Activated naive CD4-positive, alpha-beta T cell treated with anti-CD3 and anti-CD28 coated beads, Interleukin-2, amount 50 U/mL, for 24 hours (primary cell): ENCODE data around the gene KMT2D.

ENCODE experiments used
- H3K27ac Mint-ChIP-seq: one replicate; pipeline ENCODE4 v1.8.0; 2021; ENCODE audit warnings: mild to moderate bottlenecking, mixed read lengths
- H3K27me3 Mint-ChIP-seq: one replicate; pipeline ENCODE4 v1.8.0; 2021; ENCODE audit warnings: mixed read lengths
- H3K36me3 Mint-ChIP-seq: one replicate; pipeline ENCODE4 v1.8.0; 2021; ENCODE audit warnings: mixed read lengths
- H3K4me1 Mint-ChIP-seq: one replicate; pipeline ENCODE4 v1.8.0; 2021; ENCODE audit warnings: mixed read lengths
- H3K4me3 Mint-ChIP-seq: one replicate; pipeline ENCODE4 v1.8.0; 2021; ENCODE audit warnings: mild to moderate bottlenecking, mixed read lengths
- H3K9me3 Mint-ChIP-seq: one replicate; pipeline ENCODE4 v1.8.0; 2021; ENCODE audit warnings: mixed read lengths

KMT2D gene

DNA sequence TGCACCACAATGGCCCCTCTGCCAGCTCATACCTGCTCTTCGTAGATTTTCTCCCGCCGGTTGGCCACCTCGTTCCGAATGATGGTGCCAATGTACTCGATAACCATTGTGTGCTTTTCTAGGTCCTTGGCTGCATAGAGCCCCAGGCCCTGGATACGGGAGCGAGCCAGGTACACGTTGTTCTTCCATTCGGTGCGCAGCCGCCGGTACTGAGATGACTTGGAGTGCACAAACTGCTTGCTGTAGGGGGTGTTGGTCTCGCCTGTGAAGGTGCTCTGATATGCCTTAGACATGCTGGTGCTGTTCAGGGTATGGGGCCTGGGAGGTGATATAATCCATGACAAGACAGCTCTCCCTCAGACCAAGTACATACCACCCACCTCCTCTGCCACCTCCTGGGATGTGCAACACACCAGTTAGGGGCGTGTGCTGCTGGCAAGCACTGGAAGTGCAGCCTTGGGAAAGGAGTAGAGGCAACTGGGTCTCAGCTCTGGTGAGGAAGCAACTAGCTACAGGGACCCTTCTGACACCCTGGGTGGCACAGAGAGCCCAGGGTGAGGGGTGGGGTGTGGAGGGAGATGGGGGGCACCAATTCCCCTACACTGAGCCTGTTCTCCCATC lies 37.9 kb downstream of the KMT2D start:
- peaks cover 11% of the 10 kb centered on the region for H3K36me3 Mint-ChIP-seq
- H3K27ac Mint-ChIP-seq, result no peak overlapping the region

GRCh38 chr12:49021292-49021915 lies 39.2 kb downstream of the KMT2D start:
- Mint-ChIP-seq H3K4me3 (no peak overlapping the region), H3K4me1 (peaks cover 28% of the 10 kb centered on the region), H3K27ac (no peak overlapping the region), H3K36me3 (peaks cover 16% of the 10 kb centered on the region), H3K9me3 (no peaks in the 10 kb centered on the region), H3K27me3 (no peaks in the 10 kb centered on the region)

More for the DNA sequence above, 37.9 kb downstream of the KMT2D start:
- no peak overlapping the region for H3K4me3 Mint-ChIP-seq
- H3K9me3 Mint-ChIP-seq, result no peaks in the 10 kb centered on the region
- H3K4me1 Mint-ChIP-seq, result peaks cover 15% of the 10 kb centered on the region
- H3K27me3 Mint-ChIP-seq, result no peaks in the 10 kb centered on the region

- no peaks in the 10 kb centered on the region for H3K27me3 Mint-ChIP-seq
- H3K4me1 Mint-ChIP-seq, result peaks cover 36% of the 10 kb centered on the region
- no peak overlapping the region for H3K27ac Mint-ChIP-seq
- H3K36me3 Mint-ChIP-seq, result peaks cover 18% of the 10 kb centered on the region
- H3K9me3 Mint-ChIP-seq, result no peaks in the 10 kb centered on the region
- no peak overlapping the region for H3K4me3 Mint-ChIP-seq
Measured at GRCh38 chr12:49020441-49020840, 40.2 kb downstream of the KMT2D start.

DNA sequence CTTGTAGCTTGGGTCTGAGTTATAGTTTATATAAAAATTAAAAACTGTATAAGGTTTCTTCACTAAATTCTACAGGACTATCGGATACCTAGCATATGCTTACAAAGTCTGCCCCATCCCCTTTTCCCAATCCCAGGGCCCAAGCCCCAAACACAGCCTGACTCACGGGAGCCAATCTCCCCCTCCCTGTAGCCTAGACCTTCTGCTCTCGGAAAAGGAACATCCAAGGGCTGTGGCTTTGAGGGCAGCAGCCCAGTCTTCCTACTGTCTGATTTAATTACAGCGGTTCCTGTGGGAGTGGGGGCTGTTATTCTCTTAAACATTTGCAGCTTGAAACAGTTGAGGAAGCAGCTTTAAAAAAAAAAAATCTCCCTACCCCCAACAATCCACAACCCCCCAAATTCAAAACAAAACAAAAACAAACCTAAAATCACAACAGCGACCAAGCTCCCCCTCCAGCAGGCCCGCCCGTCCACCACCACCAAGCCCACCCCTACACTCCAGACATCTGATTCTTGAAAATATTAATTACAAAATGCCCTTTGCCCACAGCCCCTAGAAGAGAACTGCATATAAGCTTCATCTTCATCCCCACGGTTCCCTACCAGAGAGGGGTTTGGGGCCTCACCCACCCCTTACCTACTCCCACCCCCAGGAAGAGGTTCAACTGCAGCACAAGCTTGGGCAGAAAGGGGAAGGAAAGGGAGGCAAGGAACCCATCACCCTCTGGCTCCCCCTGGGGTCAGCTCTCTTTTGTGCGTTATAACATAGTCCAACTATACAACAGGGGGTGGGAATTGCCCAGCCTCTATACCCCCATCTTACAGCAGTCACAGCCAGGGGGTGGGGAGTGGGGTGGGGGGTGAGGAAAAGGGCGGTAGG lies 40.9 kb downstream of the KMT2D start:
- peak overlapping the region; percentile 94 for H3K4me3 Mint-ChIP-seq
- H3K27me3 Mint-ChIP-seq, result no peaks in the 10 kb centered on the region
- H3K36me3 Mint-ChIP-seq, result peaks cover 18% of the 10 kb centered on the region
- H3K9me3 Mint-ChIP-seq, result no peaks in the 10 kb centered on the region
- peak overlapping the region; percentile 84 for H3K27ac Mint-ChIP-seq
- H3K4me1 Mint-ChIP-seq, result peaks cover 41% of the 10 kb centered on the region

- peaks cover 41% of the 10 kb centered on the region for H3K4me1 Mint-ChIP-seq
Measured at GRCh38 chr12:49019120-49019430, 41.5 kb downstream of the KMT2D start.

GRCh38 chr12:49018261-49019119 lies 42.1 kb downstream of the KMT2D start, which contains the start of gene PRKAG1:
PRKAG1 (minus strand) TSS chr12:49018776; CDS start chr12:49018740, 36 bp downstream.
- Mint-ChIP-seq H3K4me3 (peak within 1 kb of the TSS; percentile 94), H3K27me3 (no peaks in the 10 kb centered on the region), H3K36me3 (peaks cover 19% of the 10 kb centered on the region), H3K27ac (peak within 1 kb of the TSS; percentile 96), H3K4me1 (peaks cover 41% of the 10 kb centered on the region), H3K9me3 (no peaks in the 10 kb centered on the region)

More at GRCh38 chr12:49019120-49019430, 41.5 kb downstream of the KMT2D start:
- H3K4me3 Mint-ChIP-seq, result peak overlapping the region; percentile 94
- peaks cover 19% of the 10 kb centered on the region for H3K36me3 Mint-ChIP-seq
- H3K27ac Mint-ChIP-seq, result peak overlapping the region; percentile 96
- H3K27me3 Mint-ChIP-seq, result no peaks in the 10 kb centered on the region
- H3K9me3 Mint-ChIP-seq, result no peaks in the 10 kb centered on the region

- peak overlapping the region; percentile 93 for H3K27ac Mint-ChIP-seq
- H3K27me3 Mint-ChIP-seq, result no peaks in the 10 kb centered on the region
- H3K4me1 Mint-ChIP-seq, result peaks cover 41% of the 10 kb centered on the region
- H3K4me3 Mint-ChIP-seq, result peak overlapping the region; percentile 94
- H3K9me3 Mint-ChIP-seq, result no peaks in the 10 kb centered on the region
- H3K36me3 Mint-ChIP-seq, result peaks cover 17% of the 10 kb centered on the region
Measured at GRCh38 chr12:49017891-49018260, 42.7 kb downstream of the KMT2D start.

DNA sequence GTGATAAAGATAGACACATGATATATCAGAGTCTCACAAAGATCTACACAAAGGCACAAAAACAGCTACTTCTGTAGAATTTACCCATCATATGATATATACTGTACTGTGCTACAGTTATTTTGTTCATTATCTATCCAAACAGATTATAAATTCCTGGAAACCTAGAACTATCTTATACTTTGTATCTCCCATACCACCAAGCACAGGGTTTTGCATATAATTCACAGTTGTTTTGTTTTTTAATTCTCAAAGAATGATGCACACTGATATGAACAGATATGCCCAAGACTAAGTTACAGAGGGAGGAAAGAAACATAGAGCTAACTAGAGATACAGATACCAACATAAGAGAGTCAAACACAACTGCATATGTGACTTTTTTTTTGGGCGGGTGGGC lies 45.4 kb downstream of the KMT2D start:
- H3K9me3 Mint-ChIP-seq, result no peaks in the 10 kb centered on the region
- no peak overlapping the region for H3K27ac Mint-ChIP-seq
- peaks cover 41% of the 10 kb centered on the region for H3K4me1 Mint-ChIP-seq
- no peaks in the 10 kb centered on the region for H3K27me3 Mint-ChIP-seq
- peaks cover 16% of the 10 kb centered on the region for H3K36me3 Mint-ChIP-seq
- peak overlapping the region; percentile 36 for H3K4me3 Mint-ChIP-seq

DNA sequence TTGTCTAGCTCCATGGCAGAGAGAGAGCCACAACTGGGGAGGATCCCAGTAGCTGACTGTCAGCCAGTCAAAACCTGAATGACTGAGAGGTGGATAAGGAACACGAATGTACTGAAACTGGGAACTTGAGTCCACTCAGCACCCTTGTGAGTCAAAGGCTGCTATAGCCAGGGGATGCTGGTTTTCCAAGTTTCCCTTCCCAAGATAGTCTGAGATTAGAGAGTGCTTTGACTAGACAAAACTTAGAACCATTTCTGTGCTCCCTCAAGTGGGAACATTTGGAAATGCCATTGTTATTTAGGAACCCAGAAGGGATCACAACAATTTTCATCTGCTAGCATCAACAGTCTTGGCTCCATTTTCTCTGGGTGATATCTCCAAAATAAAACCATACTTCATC lies 46.0 kb downstream of the KMT2D start:
- Mint-ChIP-seq H3K4me3 (no peak overlapping the region), H3K36me3 (peaks cover 19% of the 10 kb centered on the region), H3K4me1 (peaks cover 36% of the 10 kb centered on the region), H3K9me3 (no peaks in the 10 kb centered on the region), H3K27ac (no peak overlapping the region), H3K27me3 (no peaks in the 10 kb centered on the region)

GRCh38 chr12:49013428-49013827 lies 47.2 kb downstream of the KMT2D start:
- H3K36me3 Mint-ChIP-seq, result peaks cover 20% of the 10 kb centered on the region
- H3K4me3 Mint-ChIP-seq, result no peak overlapping the region
- peaks cover 29% of the 10 kb centered on the region for H3K4me1 Mint-ChIP-seq
- H3K27me3 Mint-ChIP-seq, result no peaks in the 10 kb centered on the region
- H3K9me3 Mint-ChIP-seq, result no peaks in the 10 kb centered on the region
- H3K27ac Mint-ChIP-seq, result no peak overlapping the region

DNA sequence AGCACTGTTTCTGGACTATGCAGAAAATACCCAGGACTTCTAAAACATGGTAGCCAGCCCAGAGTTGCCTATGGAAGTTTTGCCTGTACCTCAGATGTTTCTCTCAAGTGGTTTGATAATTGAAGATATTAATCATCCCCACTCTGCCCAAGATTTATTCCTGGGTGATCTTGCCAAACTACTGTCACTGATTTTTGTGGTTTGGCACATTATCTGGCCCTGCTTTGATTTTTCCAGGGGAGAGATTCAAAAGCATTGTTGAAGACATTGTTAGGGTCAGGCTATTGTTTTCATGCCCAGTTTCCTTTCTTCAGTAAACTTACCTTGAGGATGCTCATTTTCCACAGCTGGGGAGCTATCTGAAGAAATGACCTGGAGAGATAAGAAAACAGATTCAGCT lies 47.9 kb downstream of the KMT2D start:
- Mint-ChIP-seq H3K27ac (no peak overlapping the region), H3K4me1 (peaks cover 26% of the 10 kb centered on the region), H3K27me3 (no peaks in the 10 kb centered on the region), H3K4me3 (no peak overlapping the region), H3K9me3 (no peaks in the 10 kb centered on the region), H3K36me3 (peaks cover 24% of the 10 kb centered on the region)
